Transverse colon (tissue), 4 donors: ENCODE measurements around the gene COA6. TPM values are rescaled to one million over a fixed set of nuclear protein-coding genes. Genes with fewer than 3 reads are reported as not detected.

Experiments used
- DNase-seq: peaks from one replicate; pipeline ENCODE4 v3.0.0-alpha.2; 2019
- H3K27ac ChIP-seq, 4 donors: fragments of 200-600 bp; sonication (generic); 2 replicates each; pipeline ENCODE4 v1.5.1; 2016 to 2018; ENCODE audit warnings: inconsistent platforms in 4 of 4
- H3K27me3 ChIP-seq: fragments of 200-600 bp; sonication (generic); 2 replicates; pipeline ENCODE4 v1.5.1; 2017; ENCODE audit warnings: inconsistent platforms
- H3K36me3 ChIP-seq, 4 donors: fragments of 200-600 bp; sonication (generic); 2 replicates each; pipeline ENCODE4 v1.5.1; 2017 to 2019; ENCODE audit warnings: inconsistent platforms in 4 of 4
- H3K4me1 ChIP-seq, 4 donors: fragments of 200-600 bp; sonication (generic); 2 replicates each; pipeline ENCODE4 v1.5.1; 2017 to 2020; ENCODE audit warnings: inconsistent platforms in 4 of 4
- H3K4me3 ChIP-seq, 4 donors: fragments of 200-600 bp; sonication (generic); 1 replicate in 1 of 4; 2 replicates in 3 of 4; pipeline versions ENCODE4 v1.5.1 to v1.6.1; 2017 to 2019; ENCODE audit warnings: inconsistent platforms in 4 of 4
- H3K9me3 ChIP-seq, 2 donors: fragments of 200-600 bp; sonication (generic); 2 replicates each; pipeline ENCODE4 v1.5.1; 2017 to 2019; ENCODE audit warnings: inconsistent platforms in 2 of 2
- EP300 ChIP-seq: sonication (generic); formaldehyde crosslinking; IDR thresholded peaks from one replicate; pipeline ENCODE4 v1.6.1; 2017; ENCODE audit warnings: antibody characterized with exemption, low read depth
- POLR2A ChIP-seq: fragments of 450-650 bp; IDR thresholded peaks from one replicate; pipeline ENCODE4 v1.6.1; 2016; ENCODE audit warnings: antibody characterized with exemption, mild to moderate bottlenecking, moderate library complexity
- POLR2AphosphoS5 ChIP-seq, 3 donors: sonication (generic); formaldehyde crosslinking; IDR thresholded peaks; one replicate each; pipeline ENCODE4 v1.6.1; 2016; ENCODE audit warnings: antibody characterized with exemption in 3 of 3
- WGBS, 2 donors: methylation state at CpG; one replicate each; pipeline ENCODE4 v1.1.5; 2018; ENCODE audit warnings: low coverage in 1 of 2; 5-methylcytosine and 5-hydroxymethylcytosine counted together
- in situ Hi-C, 4 donors: fragments of 200-750 bp; cut with MboI; loops; one replicate each; pipeline versions ENCODE4 v1.15.0 to v1.15.1; 2017; ENCODE audit warnings: low sequenced_read_pairs in 3 of 4, low pct_ligation_motif_present in 1 of 4, low pct_unique_long_range_greater_than_20kb in 1 of 4
- intact Hi-C: fragments of 100-400 bp; cut with DNase I; formaldehyde crosslinking; loops from one replicate; pipeline ENCODE4 v1.15.1; 2023; ENCODE audit warnings: low total_unique reads
- total RNA-seq, 4 donors: library from RNA; depleted of rRNA; stranded (reverse); fragments of >200 nt; gene quantifications; one replicate each; pipeline ENCODE4 v1.1.0, GENCODE V29; 2016
- TF ChIP-seq, protein P1 (sequence below), 5 experiments: fragments of 200-600 bp in 3 of 5; fragments of 450-650 bp in 2 of 5; sonication (generic) in 3 of 5; IDR thresholded peaks; 1 replicate in 2 of 5; 2 replicates in 3 of 5; pipeline ENCODE4 v1.5.1; 2016 to 2017; ENCODE audit warnings: antibody characterized with exemption in 5 of 5, inconsistent platforms in 3 of 5, mild to moderate bottlenecking in 2 of 5, moderate library complexity in 1 of 5

Gene COA6
- total RNA-seq, 4 donors from 2014 or later = 13.7 to 21.6 (median 15.7) TPM; not detected in 1

DNA sequence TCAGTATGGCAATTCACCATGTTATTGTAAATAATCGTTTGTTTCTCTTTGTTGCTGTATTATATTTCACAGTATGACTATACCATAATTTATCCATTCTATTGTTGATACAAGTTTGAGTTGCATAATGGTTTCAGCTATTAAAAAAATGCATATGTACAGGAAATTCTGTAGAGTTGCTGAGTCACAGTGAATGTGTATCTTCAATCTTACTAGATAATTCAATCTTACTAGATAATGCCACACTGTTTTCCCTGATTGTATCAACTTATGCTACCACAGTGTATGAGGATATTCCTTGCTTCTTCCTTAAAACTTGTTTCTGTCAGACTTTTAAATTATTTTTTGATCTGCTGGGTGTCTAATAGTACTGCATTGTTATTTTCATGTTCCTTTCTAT, 3.5 kb upstream of the COA6 start:
- Histone ChIP-seq H3K36me3 (no peaks in the 10 kb centered on the region), H3K4me3 (no peak overlapping the region), H3K27ac (no peak overlapping the region), H3K27me3 (no peaks in the 10 kb centered on the region), H3K4me1 (peaks cover 8 to 16% (median 11%) of the 10 kb centered on the region in 4 donors), H3K9me3 (no peaks in the 10 kb centered on the region)
- in situ Hi-C loops = no loop called here
- no peak for TF ChIP-seq POLR2AphosphoS5 (IDR thresholded peaks at IDR 0.05)
- TF ChIP-seq EP300 = no peak
- TF ChIP-seq, protein P1, sequence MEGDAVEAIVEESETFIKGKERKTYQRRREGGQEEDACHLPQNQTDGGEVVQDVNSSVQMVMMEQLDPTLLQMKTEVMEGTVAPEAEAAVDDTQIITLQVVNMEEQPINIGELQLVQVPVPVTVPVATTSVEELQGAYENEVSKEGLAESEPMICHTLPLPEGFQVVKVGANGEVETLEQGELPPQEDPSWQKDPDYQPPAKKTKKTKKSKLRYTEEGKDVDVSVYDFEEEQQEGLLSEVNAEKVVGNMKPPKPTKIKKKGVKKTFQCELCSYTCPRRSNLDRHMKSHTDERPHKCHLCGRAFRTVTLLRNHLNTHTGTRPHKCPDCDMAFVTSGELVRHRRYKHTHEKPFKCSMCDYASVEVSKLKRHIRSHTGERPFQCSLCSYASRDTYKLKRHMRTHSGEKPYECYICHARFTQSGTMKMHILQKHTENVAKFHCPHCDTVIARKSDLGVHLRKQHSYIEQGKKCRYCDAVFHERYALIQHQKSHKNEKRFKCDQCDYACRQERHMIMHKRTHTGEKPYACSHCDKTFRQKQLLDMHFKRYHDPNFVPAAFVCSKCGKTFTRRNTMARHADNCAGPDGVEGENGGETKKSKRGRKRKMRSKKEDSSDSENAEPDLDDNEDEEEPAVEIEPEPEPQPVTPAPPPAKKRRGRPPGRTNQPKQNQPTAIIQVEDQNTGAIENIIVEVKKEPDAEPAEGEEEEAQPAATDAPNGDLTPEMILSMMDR (IDR thresholded peaks at IDR 0.05) = no peak
- TF ChIP-seq POLR2A = no peak
- intact Hi-C loops = no loop called here
- no peak for DNase-seq
- WGBS, 2 donors = 68 to 89% methylated on average over 1 of the region's 1 CpG

DNA sequence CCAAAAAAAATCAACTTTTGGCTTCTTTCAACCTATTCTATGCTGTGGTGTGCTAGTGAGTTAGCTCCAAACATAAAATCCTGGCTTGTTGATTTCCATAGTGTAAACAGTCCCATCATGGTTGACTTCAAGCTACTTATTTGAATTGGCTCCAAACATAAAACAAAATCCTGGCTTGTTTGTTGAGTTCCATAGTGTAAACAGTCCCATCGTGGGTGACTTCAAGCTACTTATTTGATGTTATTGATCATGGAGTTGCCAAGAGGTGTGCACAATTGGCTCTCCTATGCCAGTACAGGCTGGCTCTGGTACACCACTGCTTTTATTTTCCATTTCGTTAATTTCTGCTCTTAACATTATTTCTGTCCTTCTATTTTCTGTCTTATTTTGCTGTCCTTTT, 1.8 kb upstream of the COA6 start:
- intact Hi-C loops (no loop called here), in situ Hi-C loops (no loop called here)
- H3K27me3 ChIP-seq = no peaks in the 10 kb centered on the region
- no peaks in the 10 kb centered on the region for H3K9me3 ChIP-seq
- no peak overlapping the region for H3K4me3 ChIP-seq
- WGBS, 2 donors = 58% methylated on average over 2 of the region's 2 CpGs; no CpG with 5 or more reads in 1 of the 2 donors
- no peak for DNase-seq
- H3K36me3 ChIP-seq = no peaks in the 10 kb centered on the region
- no peak overlapping the region for H3K27ac ChIP-seq
- TF ChIP-seq POLR2AphosphoS5 (IDR thresholded peaks at IDR 0.05) (no peak), POLR2A (no peak), EP300 (no peak)
- TF ChIP-seq, protein P1 (IDR thresholded peaks at IDR 0.05) = no peak
- peaks cover 8 to 24% (median 14%) of the 10 kb centered on the region in 4 donors for H3K4me1 ChIP-seq

DNA sequence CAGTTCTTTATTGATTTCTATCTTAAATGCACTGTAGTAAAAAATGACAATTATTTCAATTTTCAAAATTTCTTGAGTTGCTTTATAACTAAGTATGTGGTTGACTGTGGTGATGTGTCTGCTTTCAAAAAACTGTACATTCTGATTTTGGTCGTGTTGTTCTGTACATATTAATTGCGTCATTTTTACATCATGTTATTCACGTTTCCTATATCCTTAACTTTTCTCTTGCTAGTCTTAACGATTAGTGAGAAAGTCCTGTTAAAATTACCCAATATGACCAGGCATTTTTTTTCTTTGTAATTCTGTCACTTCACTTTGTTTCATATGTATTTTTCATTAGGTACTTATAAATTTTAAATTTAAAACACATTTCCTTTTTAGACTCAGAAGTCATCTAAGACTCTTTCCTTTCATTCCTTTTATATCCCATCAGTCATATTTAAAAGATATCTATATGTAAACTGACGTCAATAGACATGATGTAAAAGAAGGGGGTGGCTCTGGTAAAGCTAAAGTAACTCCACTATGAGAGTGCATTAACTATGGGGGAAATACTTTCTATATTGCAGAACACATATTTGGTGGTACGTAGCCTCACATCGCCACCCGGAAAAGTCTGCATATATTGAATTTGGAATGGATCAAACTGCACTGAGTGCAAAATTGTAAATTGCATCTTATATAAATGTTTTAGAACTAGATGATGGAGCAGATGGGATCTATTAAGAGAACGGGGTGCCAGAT, 1.1 kb upstream of the COA6 start:
- 44 to 47% methylated on average over 9 of the region's 9 CpGs for WGBS, 2 donors
- no peak for DNase-seq
- no peaks in the 10 kb centered on the region for H3K27me3 ChIP-seq
- intact Hi-C loops (no loop called here), in situ Hi-C loops (no loop called here)
- TF ChIP-seq, protein P1 (IDR thresholded peaks at IDR 0.05) = no peak
- no peak for TF ChIP-seq EP300
- TF ChIP-seq POLR2A = no peak
- no peak for TF ChIP-seq POLR2AphosphoS5 (IDR thresholded peaks at IDR 0.05)
- no peaks in the 10 kb centered on the region for H3K9me3 ChIP-seq
- peak overlapping the region in 3 of 4 donors; percentile 70 to 80 (median 73) for H3K4me3 ChIP-seq
- H3K36me3 ChIP-seq = peaks cover 0 to 2% (median 0%) of the 10 kb centered on the region in 4 donors
- H3K4me1 ChIP-seq = peaks cover 8 to 24% (median 14%) of the 10 kb centered on the region in 4 donors
- H3K27ac ChIP-seq = peak overlapping the region; percentile 91 to 97 (median 95)

DNA sequence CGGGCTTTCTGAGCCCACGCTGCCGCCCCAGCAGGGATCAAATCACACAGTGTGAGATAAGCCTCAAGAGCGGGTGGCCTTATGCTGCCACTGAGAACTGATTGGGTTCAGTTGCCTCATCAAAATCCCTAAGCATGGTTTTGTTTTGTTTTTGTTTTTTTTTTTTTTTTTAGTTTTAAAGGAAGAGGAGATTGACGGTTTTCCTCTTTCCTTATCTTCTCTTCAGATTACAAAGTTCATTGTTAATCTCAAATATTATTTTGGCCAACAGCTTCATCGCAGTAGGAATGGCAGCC, 651 bp downstream of the COA6 start:
- Histone ChIP-seq H3K36me3 (peaks cover 0 to 16% (median 0%) of the 10 kb centered on the region in 4 donors), H3K9me3 (no peaks in the 10 kb centered on the region), H3K4me1 (peaks cover 8 to 24% (median 14%) of the 10 kb centered on the region in 4 donors), H3K27ac (peak overlapping the region; percentile 91 to 97 (median 95)), H3K4me3 (peak overlapping the region; percentile 70 to 91 (median 76)), H3K27me3 (no peaks in the 10 kb centered on the region)
- intact Hi-C loops (no loop called here), in situ Hi-C loops (no loop called here)
- TF ChIP-seq, protein P1 (IDR thresholded peaks at IDR 0.05) = no peak
- TF ChIP-seq POLR2A = no peak
- no peak for TF ChIP-seq POLR2AphosphoS5 (IDR thresholded peaks at IDR 0.05)
- TF ChIP-seq EP300 = no peak
- DNase-seq = no peak
- WGBS, 2 donors = 0 to 2% methylated on average over 4 to 6 of the region's 6 CpGs
